ENCODE data around the gene ACTL7A.

Gene ACTL7A

GRCh38 chr9:108852079-108852478 is 10.0 kb upstream of the ACTL7A start:
- H3K4me1 ChIP-seq = no peaks in the 10 kb centered on the region
- no peaks in the 10 kb centered on the region for H3K27me3 ChIP-seq
- TF ChIP-seq, protein P1, sequence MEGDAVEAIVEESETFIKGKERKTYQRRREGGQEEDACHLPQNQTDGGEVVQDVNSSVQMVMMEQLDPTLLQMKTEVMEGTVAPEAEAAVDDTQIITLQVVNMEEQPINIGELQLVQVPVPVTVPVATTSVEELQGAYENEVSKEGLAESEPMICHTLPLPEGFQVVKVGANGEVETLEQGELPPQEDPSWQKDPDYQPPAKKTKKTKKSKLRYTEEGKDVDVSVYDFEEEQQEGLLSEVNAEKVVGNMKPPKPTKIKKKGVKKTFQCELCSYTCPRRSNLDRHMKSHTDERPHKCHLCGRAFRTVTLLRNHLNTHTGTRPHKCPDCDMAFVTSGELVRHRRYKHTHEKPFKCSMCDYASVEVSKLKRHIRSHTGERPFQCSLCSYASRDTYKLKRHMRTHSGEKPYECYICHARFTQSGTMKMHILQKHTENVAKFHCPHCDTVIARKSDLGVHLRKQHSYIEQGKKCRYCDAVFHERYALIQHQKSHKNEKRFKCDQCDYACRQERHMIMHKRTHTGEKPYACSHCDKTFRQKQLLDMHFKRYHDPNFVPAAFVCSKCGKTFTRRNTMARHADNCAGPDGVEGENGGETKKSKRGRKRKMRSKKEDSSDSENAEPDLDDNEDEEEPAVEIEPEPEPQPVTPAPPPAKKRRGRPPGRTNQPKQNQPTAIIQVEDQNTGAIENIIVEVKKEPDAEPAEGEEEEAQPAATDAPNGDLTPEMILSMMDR (IDR thresholded peaks at IDR 0.05; ENCODE audit: low read depth, low read length) = no peak
- no peaks in the 10 kb centered on the region for H3K9me3 ChIP-seq
- no peak overlapping the region for H3K4me3 ChIP-seq (ENCODE audit: low read depth, low read length)
- DNase-seq = no peak
- H3K36me3 ChIP-seq = no peaks in the 10 kb centered on the region

GRCh38 chr9:108854094-108854493 is 8.0 kb upstream of the ACTL7A start:
- TF ChIP-seq, protein P1 (IDR thresholded peaks at IDR 0.05; ENCODE audit: low read depth, low read length) = peak; percentile 13; the same call in 1 of the 2 replicates

GRCh38 chr9:108854641-108855528 is 7.2 kb upstream of the ACTL7A start:
- Histone ChIP-seq H3K36me3 (no peaks in the 10 kb centered on the region), H3K9me3 (no peaks in the 10 kb centered on the region), H3K27me3 (no peaks in the 10 kb centered on the region), H3K4me3 (ENCODE audit: low read depth, low read length) (no peak overlapping the region), H3K4me1 (no peaks in the 10 kb centered on the region)
- DNase-seq = no peak
- TF ChIP-seq, protein P1 (IDR thresholded peaks at IDR 0.05; ENCODE audit: low read depth, low read length) = no peak

More at GRCh38 chr9:108854094-108854493, 8.0 kb upstream of the ACTL7A start:
- H3K27me3 ChIP-seq = no peaks in the 10 kb centered on the region
- no peak for DNase-seq
- no peaks in the 10 kb centered on the region for H3K4me1 ChIP-seq
- no peaks in the 10 kb centered on the region for H3K9me3 ChIP-seq
- no peak overlapping the region for H3K4me3 ChIP-seq (ENCODE audit: low read depth, low read length)
- H3K36me3 ChIP-seq = no peaks in the 10 kb centered on the region

GRCh38 chr9:108855529-108855886 is 6.6 kb upstream of the ACTL7A start:
- DNase-seq = no peak
- Histone ChIP-seq H3K27me3 (no peaks in the 10 kb centered on the region), H3K4me1 (no peaks in the 10 kb centered on the region), H3K9me3 (no peaks in the 10 kb centered on the region), H3K4me3 (ENCODE audit: low read depth, low read length) (no peak overlapping the region), H3K36me3 (no peaks in the 10 kb centered on the region)
- TF ChIP-seq, protein P1 (IDR thresholded peaks at IDR 0.05; ENCODE audit: low read depth, low read length) = no peak

DNA sequence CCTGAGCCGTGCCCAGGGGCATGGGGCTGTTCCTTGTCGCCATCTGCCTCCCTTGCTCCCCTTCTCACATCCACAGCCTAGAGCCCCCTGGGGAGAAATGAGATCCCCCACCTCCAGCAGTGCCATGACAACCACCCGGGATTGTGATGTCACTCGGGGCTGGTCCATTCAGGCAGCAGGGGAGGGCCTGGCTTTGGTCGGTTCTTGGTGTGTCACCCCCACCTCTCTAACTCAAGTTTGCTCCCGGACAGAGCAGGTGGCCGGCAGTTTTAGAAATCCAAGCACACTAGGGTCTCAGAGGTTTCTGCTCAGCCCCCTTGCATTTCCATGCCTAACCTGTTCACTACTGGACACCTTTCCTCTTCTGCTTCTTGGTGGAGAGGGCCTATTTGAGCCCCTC is 6.2 kb upstream of the ACTL7A start, which contains the start of gene ACTL7B:
ACTL7B (minus strand) TSS at position 99 of the 400 bp plus-strand sequence; CDS start at position 43, 56 bp downstream.
- H3K9me3 ChIP-seq = no peaks in the 10 kb centered on the region
- no peak for DNase-seq
- no peaks in the 10 kb centered on the region for H3K27me3 ChIP-seq
- H3K4me1 ChIP-seq = no peaks in the 10 kb centered on the region
- TF ChIP-seq, protein P1 (IDR thresholded peaks at IDR 0.05; ENCODE audit: low read depth, low read length) = no peak
- H3K4me3 ChIP-seq (ENCODE audit: low read depth, low read length) = no peak within 1 kb of the TSS
- H3K36me3 ChIP-seq = no peaks in the 10 kb centered on the region

DNA sequence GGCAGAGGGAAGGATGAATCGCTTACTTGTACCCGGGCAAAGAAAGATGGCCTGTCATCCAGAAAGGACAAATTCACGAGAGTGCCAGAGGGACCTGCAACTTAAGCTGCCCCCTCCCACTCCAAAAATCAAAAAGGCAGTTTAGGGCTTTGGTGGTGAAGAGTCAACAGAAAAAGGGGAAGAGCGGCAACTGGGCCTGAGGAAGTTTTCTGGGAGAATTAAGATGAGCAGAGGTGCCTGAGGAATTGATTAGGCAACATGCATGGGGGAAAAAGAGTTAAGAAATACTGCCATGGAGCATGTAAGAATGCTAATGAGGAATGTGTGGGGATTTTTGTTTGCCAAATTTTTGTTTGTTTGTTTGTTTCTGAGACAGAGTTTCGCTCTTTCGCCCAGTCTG is 4.5 kb upstream of the ACTL7A start:
- no peak for DNase-seq
- Histone ChIP-seq H3K9me3 (no peaks in the 10 kb centered on the region), H3K4me1 (no peaks in the 10 kb centered on the region), H3K27me3 (no peaks in the 10 kb centered on the region), H3K4me3 (ENCODE audit: low read depth, low read length) (no peak overlapping the region), H3K36me3 (no peaks in the 10 kb centered on the region)
- TF ChIP-seq, protein P1 (IDR thresholded peaks at IDR 0.05; ENCODE audit: low read depth, low read length) = no peak

All from BE2C (cell line).